OCI-LY7 (cell line): Measurements from ENCODE around the gene PPM1G. TPM values are rescaled to one million over a fixed set of nuclear protein-coding genes. Genes with fewer than 3 reads are reported as not detected.

Source experiments
- BruUV-seq: library from RNA; stranded (reverse); fragments of 400-500 nt; replicated peaks from 2 replicates; lab custom pipeline; 2021; lab: Mats Ljungman, UMichigan
- CTCF ChIA-PET: fragments of 300-600 bp; sonication (Branson Sonifier 250); formaldehyde crosslinking; loops from one replicate; lab custom pipeline; 2022; ENCODE audit warnings: antibody characterized with exemption; ENCODE audit not compliant: unreplicated experiment; lab: Charles Lee
- POLR2A ChIA-PET: fragments of 300-600 bp; sonication (Branson Sonifier 250); formaldehyde crosslinking; loops from one replicate; lab custom pipeline; 2022; ENCODE audit warnings: antibody characterized with exemption; lab: Charles Lee
- DNase-seq: peaks from one replicate; pipeline ENCODE4 v3.0.0-alpha.2; 2015; ENCODE audit warnings: low spot score
- H2AFZ ChIP-seq: fragments of 200-600 bp; sonication (generic), shearing (Covaris generic); 2 replicates; pipeline ENCODE4 v1.6.1; 2014; ENCODE audit warnings: mild to moderate bottlenecking, antibody characterized with exemption, low read length, moderate library complexity
- H3K27ac ChIP-seq: fragments of 200-600 bp; sonication (generic); 2 replicates; pipeline ENCODE4 v1.5.1; 2014; ENCODE audit warnings: mixed run types, low read depth, mild to moderate bottlenecking, moderate library complexity, low read length, inconsistent platforms; ENCODE audit not compliant: poor library complexity, severe bottlenecking
- H3K36me3 ChIP-seq: fragments of 200-600 bp; sonication (generic); 2 replicates; pipeline ENCODE4 v1.6.1; 2014; ENCODE audit warnings: mild to moderate bottlenecking, antibody characterized with exemption, low read length, moderate library complexity, mixed read lengths; ENCODE audit not compliant: insufficient read depth
- H3K4me1 ChIP-seq: fragments of 200-600 bp; sonication (generic); 2 replicates; pipeline ENCODE4 v1.5.1; 2014; ENCODE audit warnings: mild to moderate bottlenecking, low read length; ENCODE audit not compliant: insufficient read depth, poor library complexity, severe bottlenecking
- H3K4me2 ChIP-seq: fragments of 200-600 bp; sonication (generic); 2 replicates; pipeline ENCODE4 v1.6.1; 2014; ENCODE audit warnings: mild to moderate bottlenecking, low read length
- H3K4me3 ChIP-seq: fragments of 200-600 bp; sonication (generic); 2 replicates; pipeline ENCODE4 v1.5.1; 2014; ENCODE audit warnings: mild to moderate bottlenecking, low read depth, low read length; ENCODE audit not compliant: poor library complexity, severe bottlenecking
- H3K79me2 ChIP-seq: fragments of 200-600 bp; sonication (generic); 2 replicates; pipeline ENCODE4 v1.6.1; 2016; ENCODE audit warnings: low read depth, mild to moderate bottlenecking, low read length, moderate library complexity, mixed read lengths; ENCODE audit not compliant: insufficient read depth
- H3K9me2 ChIP-seq: fragments of 200-600 bp; sonication (generic); 2 replicates; pipeline ENCODE4 v1.6.1; 2016; ENCODE audit warnings: mild to moderate bottlenecking, low read length, mixed read lengths; ENCODE audit not compliant: insufficient read depth
- H3K9me3 ChIP-seq: fragments of 200-600 bp; sonication (generic); 2 replicates; pipeline ENCODE4 v1.6.1; 2014; ENCODE audit warnings: mild to moderate bottlenecking, mixed run types, low read length, mixed read lengths
- H4K20me1 ChIP-seq: fragments of 200-600 bp; sonication (generic); 2 replicates; pipeline ENCODE4 v1.6.1; 2014; ENCODE audit warnings: mild to moderate bottlenecking, antibody characterized with exemption, low read length, moderate library complexity, mixed read lengths; ENCODE audit not compliant: insufficient read depth
- EZH2phosphoT487 ChIP-seq: fragments of 200-600 bp; sonication (generic); IDR thresholded peaks from 2 replicates; pipeline ENCODE4 v1.6.1; 2018; ENCODE audit warnings: low read depth, borderline replicate concordance, mild to moderate bottlenecking, mixed run types, antibody characterized with exemption, low read length, moderate library complexity, mixed read lengths
- intact Hi-C: fragments of 100-400 bp; cut with micrococcal nuclease; formaldehyde crosslinking; loops from one replicate; pipeline ENCODE4 v1.10.0; 2022; ENCODE audit not compliant: unreplicated experiment
- total RNA-seq, 2 experiments: library from RNA; depleted of rRNA in 1 of 2; stranded (reverse); fragments of >200 nt in 1 of 2; shearing (Covaris generic) in 1 of 2; gene quantifications; 2 replicates each; pipeline ENCODE4 v1.2.3, GENCODE V29; 2014 to 2022
- TF ChIP-seq, protein P1 (sequence below): fragments of 200-600 bp; sonication (generic); conservative IDR thresholded peaks from 2 replicates; pipeline ENCODE4 v1.5.1; 2014; ENCODE audit warnings: mild to moderate bottlenecking, antibody characterized with exemption, low read length, moderate library complexity, mixed read lengths

PPM1G gene
- total RNA-seq, 2 experiments from 2014 or later = 101 to 147 TPM

DNA sequence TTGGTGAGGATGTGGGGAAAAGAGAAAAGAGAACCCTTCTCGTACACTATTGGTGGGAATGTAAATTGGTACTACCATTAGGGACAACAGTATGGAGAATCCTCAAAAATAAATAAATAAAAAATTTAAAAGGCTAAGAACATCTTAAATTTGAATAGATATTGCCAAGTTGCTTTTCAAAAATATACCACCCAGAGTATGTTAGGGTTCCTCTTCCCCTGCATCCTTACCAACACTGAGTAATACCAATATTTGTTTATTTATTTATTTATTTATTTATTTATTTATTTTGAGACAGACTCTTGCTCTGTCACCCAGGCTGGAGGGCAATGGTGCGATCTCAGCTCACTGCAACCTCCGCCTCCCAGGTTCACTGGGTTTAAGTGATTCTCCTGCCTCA is 13.6 kb upstream of the PPM1G start:
- Histone ChIP-seq H3K4me2 (no peak overlapping the region), H3K27ac (no peak overlapping the region), H3K9me2 (no peaks in the 10 kb centered on the region), H3K79me2 (no peaks in the 10 kb centered on the region), H3K36me3 (no peaks in the 10 kb centered on the region), H3K9me3 (no peaks in the 10 kb centered on the region), H2AFZ (no peak overlapping the region), H3K4me3 (no peak overlapping the region), H3K4me1 (peaks cover 7% of the 10 kb centered on the region), H4K20me1 (no peaks in the 10 kb centered on the region)
- no peak for TF ChIP-seq EZH2phosphoT487
- TF ChIP-seq, protein P1, sequence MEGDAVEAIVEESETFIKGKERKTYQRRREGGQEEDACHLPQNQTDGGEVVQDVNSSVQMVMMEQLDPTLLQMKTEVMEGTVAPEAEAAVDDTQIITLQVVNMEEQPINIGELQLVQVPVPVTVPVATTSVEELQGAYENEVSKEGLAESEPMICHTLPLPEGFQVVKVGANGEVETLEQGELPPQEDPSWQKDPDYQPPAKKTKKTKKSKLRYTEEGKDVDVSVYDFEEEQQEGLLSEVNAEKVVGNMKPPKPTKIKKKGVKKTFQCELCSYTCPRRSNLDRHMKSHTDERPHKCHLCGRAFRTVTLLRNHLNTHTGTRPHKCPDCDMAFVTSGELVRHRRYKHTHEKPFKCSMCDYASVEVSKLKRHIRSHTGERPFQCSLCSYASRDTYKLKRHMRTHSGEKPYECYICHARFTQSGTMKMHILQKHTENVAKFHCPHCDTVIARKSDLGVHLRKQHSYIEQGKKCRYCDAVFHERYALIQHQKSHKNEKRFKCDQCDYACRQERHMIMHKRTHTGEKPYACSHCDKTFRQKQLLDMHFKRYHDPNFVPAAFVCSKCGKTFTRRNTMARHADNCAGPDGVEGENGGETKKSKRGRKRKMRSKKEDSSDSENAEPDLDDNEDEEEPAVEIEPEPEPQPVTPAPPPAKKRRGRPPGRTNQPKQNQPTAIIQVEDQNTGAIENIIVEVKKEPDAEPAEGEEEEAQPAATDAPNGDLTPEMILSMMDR = no peak
- ChIA-PET CTCF (no interaction called here), POLR2A (no interaction called here)
- no peak for DNase-seq
- intact Hi-C loops = no loop called here
- no TSS peak for BruUV-seq

DNA sequence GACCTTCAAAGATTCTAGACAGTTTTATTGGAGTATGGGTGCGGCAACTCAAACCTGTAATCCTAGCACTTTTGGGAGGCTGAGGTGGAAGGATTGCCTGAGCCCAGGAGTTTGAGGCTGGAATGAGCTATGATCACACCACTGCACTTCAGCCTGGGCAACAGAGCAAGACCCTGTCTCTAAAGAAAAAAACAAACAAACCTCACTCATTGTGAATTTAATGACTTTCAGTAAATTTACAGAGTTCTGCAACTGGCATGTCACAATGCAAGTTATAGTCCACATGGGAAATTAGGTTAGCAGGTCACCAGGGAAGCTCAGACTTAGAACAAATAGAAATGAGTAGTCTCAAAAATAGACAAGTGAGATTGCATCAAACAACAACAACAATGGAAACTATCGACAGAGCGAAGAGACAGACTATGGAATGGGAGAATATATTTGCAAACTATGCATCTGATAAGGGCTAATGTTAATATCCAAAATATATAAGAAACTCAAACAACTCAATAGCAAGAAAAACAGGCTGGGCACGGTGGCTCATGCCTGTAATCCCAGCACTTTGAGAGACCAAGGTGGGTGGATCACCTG is 12.4 kb upstream of the PPM1G start:
- no peak for TF ChIP-seq EZH2phosphoT487
- TF ChIP-seq, protein P1 = no peak
- intact Hi-C loops = no loop called here
- H3K9me3 ChIP-seq = no peaks in the 10 kb centered on the region
- H3K4me3 ChIP-seq = no peak overlapping the region
- H3K9me2 ChIP-seq = no peaks in the 10 kb centered on the region
- no peak for DNase-seq
- no peaks in the 10 kb centered on the region for H4K20me1 ChIP-seq
- no peak overlapping the region for H3K27ac ChIP-seq
- H3K79me2 ChIP-seq = no peaks in the 10 kb centered on the region
- CTCF ChIA-PET = interaction anchor here (0.6 kb wide), 1 partner anchor 288 kb away, joined by 3 read pairs; no protein-coding TSS in a partner anchor
- no peak overlapping the region for H3K4me2 ChIP-seq
- H2AFZ ChIP-seq = no peak overlapping the region
- H3K36me3 ChIP-seq = no peaks in the 10 kb centered on the region
- POLR2A ChIA-PET = interaction anchor here (0.9 to 1.2 kb wide), 2 partner anchors 12 to 13 kb away, joined by 3 to 6 read pairs; no protein-coding TSS in a partner anchor
- no TSS peak for BruUV-seq
- no peaks in the 10 kb centered on the region for H3K4me1 ChIP-seq

DNA sequence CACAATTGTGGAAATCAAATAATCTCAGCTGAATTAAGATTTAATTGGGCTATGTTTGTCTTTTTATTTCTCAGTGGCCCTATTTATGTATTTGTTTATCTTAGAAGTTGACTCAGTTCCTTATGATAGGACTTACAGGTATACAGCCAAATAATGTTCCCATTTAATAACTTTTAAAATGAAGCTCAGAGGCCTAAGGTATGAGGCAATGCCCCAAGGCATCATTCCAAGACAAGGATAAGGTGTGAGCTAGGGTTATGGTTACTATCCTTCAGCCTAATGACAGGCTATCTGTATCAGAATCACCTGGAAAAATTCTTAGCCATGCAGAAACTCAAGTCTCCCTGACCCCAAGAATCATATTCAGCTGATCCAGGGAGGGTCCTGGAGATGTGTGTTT is 11.6 kb upstream of the PPM1G start:
- intact Hi-C loops = no loop called here
- no peak overlapping the region for H3K27ac ChIP-seq
- no peak overlapping the region for H3K4me3 ChIP-seq
- POLR2A ChIA-PET = interaction anchor here (0.9 to 1.2 kb wide), 2 partner anchors 11 to 13 kb away, joined by 3 to 6 read pairs; no protein-coding TSS in a partner anchor
- H4K20me1 ChIP-seq = no peaks in the 10 kb centered on the region
- no peaks in the 10 kb centered on the region for H3K36me3 ChIP-seq
- BruUV-seq = no TSS peak
- no peak for TF ChIP-seq EZH2phosphoT487
- TF ChIP-seq, protein P1 = no peak
- no peak overlapping the region for H2AFZ ChIP-seq
- no peaks in the 10 kb centered on the region for H3K4me1 ChIP-seq
- no peak for DNase-seq
- CTCF ChIA-PET = no interaction called here
- no peaks in the 10 kb centered on the region for H3K9me2 ChIP-seq
- no peak overlapping the region for H3K4me2 ChIP-seq
- no peaks in the 10 kb centered on the region for H3K79me2 ChIP-seq
- no peaks in the 10 kb centered on the region for H3K9me3 ChIP-seq
